OCI-LY7 (cell line): ENCODE results near the gene HSPA4. TPM values are rescaled to one million over a fixed set of nuclear protein-coding genes. Genes with fewer than 3 reads are reported as not detected.

Experiments used
- BruUV-seq: library from RNA; stranded (reverse); fragments of 400-500 nt; replicated peaks from 2 replicates; lab custom pipeline; 2021; lab: Mats Ljungman, UMichigan
- CTCF ChIA-PET: fragments of 300-600 bp; sonication (Branson Sonifier 250); formaldehyde crosslinking; loops from one replicate; lab custom pipeline; 2022; ENCODE audit warnings: antibody characterized with exemption; ENCODE audit not compliant: unreplicated experiment; lab: Charles Lee
- POLR2A ChIA-PET: fragments of 300-600 bp; sonication (Branson Sonifier 250); formaldehyde crosslinking; loops from one replicate; lab custom pipeline; 2022; ENCODE audit warnings: antibody characterized with exemption; lab: Charles Lee
- DNase-seq: peaks from one replicate; pipeline ENCODE4 v3.0.0-alpha.2; 2015; ENCODE audit warnings: low spot score
- H2AFZ ChIP-seq: fragments of 200-600 bp; sonication (generic), shearing (Covaris generic); 2 replicates; pipeline ENCODE4 v1.6.1; 2014; ENCODE audit warnings: mild to moderate bottlenecking, antibody characterized with exemption, low read length, moderate library complexity
- H3K27ac ChIP-seq: fragments of 200-600 bp; sonication (generic); 2 replicates; pipeline ENCODE4 v1.5.1; 2014; ENCODE audit warnings: mixed run types, low read depth, mild to moderate bottlenecking, moderate library complexity, low read length, inconsistent platforms; ENCODE audit not compliant: poor library complexity, severe bottlenecking
- H3K36me3 ChIP-seq: fragments of 200-600 bp; sonication (generic); 2 replicates; pipeline ENCODE4 v1.6.1; 2014; ENCODE audit warnings: mild to moderate bottlenecking, antibody characterized with exemption, low read length, moderate library complexity, mixed read lengths; ENCODE audit not compliant: insufficient read depth
- H3K4me1 ChIP-seq: fragments of 200-600 bp; sonication (generic); 2 replicates; pipeline ENCODE4 v1.5.1; 2014; ENCODE audit warnings: mild to moderate bottlenecking, low read length; ENCODE audit not compliant: insufficient read depth, poor library complexity, severe bottlenecking
- H3K4me2 ChIP-seq: fragments of 200-600 bp; sonication (generic); 2 replicates; pipeline ENCODE4 v1.6.1; 2014; ENCODE audit warnings: mild to moderate bottlenecking, low read length
- H3K4me3 ChIP-seq: fragments of 200-600 bp; sonication (generic); 2 replicates; pipeline ENCODE4 v1.5.1; 2014; ENCODE audit warnings: mild to moderate bottlenecking, low read depth, low read length; ENCODE audit not compliant: poor library complexity, severe bottlenecking
- H3K79me2 ChIP-seq: fragments of 200-600 bp; sonication (generic); 2 replicates; pipeline ENCODE4 v1.6.1; 2016; ENCODE audit warnings: low read depth, mild to moderate bottlenecking, low read length, moderate library complexity, mixed read lengths; ENCODE audit not compliant: insufficient read depth
- H3K9me2 ChIP-seq: fragments of 200-600 bp; sonication (generic); 2 replicates; pipeline ENCODE4 v1.6.1; 2016; ENCODE audit warnings: mild to moderate bottlenecking, low read length, mixed read lengths; ENCODE audit not compliant: insufficient read depth
- H3K9me3 ChIP-seq: fragments of 200-600 bp; sonication (generic); 2 replicates; pipeline ENCODE4 v1.6.1; 2014; ENCODE audit warnings: mild to moderate bottlenecking, mixed run types, low read length, mixed read lengths
- H4K20me1 ChIP-seq: fragments of 200-600 bp; sonication (generic); 2 replicates; pipeline ENCODE4 v1.6.1; 2014; ENCODE audit warnings: mild to moderate bottlenecking, antibody characterized with exemption, low read length, moderate library complexity, mixed read lengths; ENCODE audit not compliant: insufficient read depth
- EZH2phosphoT487 ChIP-seq: fragments of 200-600 bp; sonication (generic); IDR thresholded peaks from 2 replicates; pipeline ENCODE4 v1.6.1; 2018; ENCODE audit warnings: low read depth, borderline replicate concordance, mild to moderate bottlenecking, mixed run types, antibody characterized with exemption, low read length, moderate library complexity, mixed read lengths
- intact Hi-C: fragments of 100-400 bp; cut with micrococcal nuclease; formaldehyde crosslinking; loops from one replicate; pipeline ENCODE4 v1.10.0; 2022; ENCODE audit not compliant: unreplicated experiment
- total RNA-seq, 2 experiments: library from RNA; depleted of rRNA in 1 of 2; stranded (reverse); fragments of >200 nt in 1 of 2; shearing (Covaris generic) in 1 of 2; gene quantifications; 2 replicates each; pipeline ENCODE4 v1.2.3, GENCODE V29; 2014 to 2022
- TF ChIP-seq, protein P1 (sequence below): fragments of 200-600 bp; sonication (generic); conservative IDR thresholded peaks from 2 replicates; pipeline ENCODE4 v1.5.1; 2014; ENCODE audit warnings: mild to moderate bottlenecking, antibody characterized with exemption, low read length, moderate library complexity, mixed read lengths

Gene HSPA4
- total RNA-seq, 2 experiments from 2014 or later = 65.4 to 226 TPM

DNA sequence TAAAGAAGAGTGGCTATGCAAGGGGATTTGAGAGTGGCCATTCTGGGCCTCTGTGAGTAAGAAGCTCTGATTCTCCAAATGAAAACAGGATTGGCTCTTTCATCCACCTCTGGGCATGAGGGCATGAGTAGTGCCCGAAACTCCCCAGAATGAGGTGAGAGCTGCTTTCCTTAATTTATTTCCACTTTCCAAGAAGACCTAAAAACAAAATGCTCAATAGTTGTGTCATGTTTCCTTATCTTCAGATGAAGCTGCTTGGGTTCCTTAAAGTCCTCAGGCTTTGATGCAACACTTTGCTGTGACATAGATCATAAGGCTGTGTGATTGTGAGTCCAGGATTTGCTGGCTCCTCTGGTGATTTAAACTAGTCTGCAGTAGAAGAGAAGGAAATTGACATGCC, 22.4 kb upstream of the HSPA4 start:
- DNase-seq = no peak
- BruUV-seq = no TSS peak
- H3K4me2 ChIP-seq = 0 out of 2 replicates have a peak overlapping the region, but pooled peaks have one; percentile 18
- peaks cover 67% of the 10 kb centered on the region for H3K4me1 ChIP-seq
- ChIA-PET CTCF (no interaction called here), POLR2A (interaction anchor here (0.6 to 6.8 kb wide), 5 partner anchors 12 to 293 kb away, joined by 3 to 70 read pairs (median 4); partner anchors contain the start of genes HSPA4 and KIF3A)
- no peaks in the 10 kb centered on the region for H4K20me1 ChIP-seq
- H3K79me2 ChIP-seq = peaks cover 19% of the 10 kb centered on the region
- no peak for TF ChIP-seq EZH2phosphoT487
- TF ChIP-seq, protein P1, sequence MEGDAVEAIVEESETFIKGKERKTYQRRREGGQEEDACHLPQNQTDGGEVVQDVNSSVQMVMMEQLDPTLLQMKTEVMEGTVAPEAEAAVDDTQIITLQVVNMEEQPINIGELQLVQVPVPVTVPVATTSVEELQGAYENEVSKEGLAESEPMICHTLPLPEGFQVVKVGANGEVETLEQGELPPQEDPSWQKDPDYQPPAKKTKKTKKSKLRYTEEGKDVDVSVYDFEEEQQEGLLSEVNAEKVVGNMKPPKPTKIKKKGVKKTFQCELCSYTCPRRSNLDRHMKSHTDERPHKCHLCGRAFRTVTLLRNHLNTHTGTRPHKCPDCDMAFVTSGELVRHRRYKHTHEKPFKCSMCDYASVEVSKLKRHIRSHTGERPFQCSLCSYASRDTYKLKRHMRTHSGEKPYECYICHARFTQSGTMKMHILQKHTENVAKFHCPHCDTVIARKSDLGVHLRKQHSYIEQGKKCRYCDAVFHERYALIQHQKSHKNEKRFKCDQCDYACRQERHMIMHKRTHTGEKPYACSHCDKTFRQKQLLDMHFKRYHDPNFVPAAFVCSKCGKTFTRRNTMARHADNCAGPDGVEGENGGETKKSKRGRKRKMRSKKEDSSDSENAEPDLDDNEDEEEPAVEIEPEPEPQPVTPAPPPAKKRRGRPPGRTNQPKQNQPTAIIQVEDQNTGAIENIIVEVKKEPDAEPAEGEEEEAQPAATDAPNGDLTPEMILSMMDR = no peak
- no peaks in the 10 kb centered on the region for H3K9me2 ChIP-seq
- H2AFZ ChIP-seq = peak overlapping the region; percentile 76
- peak overlapping the region; percentile 39 for H3K27ac ChIP-seq
- peaks cover 2% of the 10 kb centered on the region for H3K36me3 ChIP-seq
- no peak overlapping the region for H3K4me3 ChIP-seq
- intact Hi-C loops = no loop called here
- H3K9me3 ChIP-seq = no peaks in the 10 kb centered on the region

DNA sequence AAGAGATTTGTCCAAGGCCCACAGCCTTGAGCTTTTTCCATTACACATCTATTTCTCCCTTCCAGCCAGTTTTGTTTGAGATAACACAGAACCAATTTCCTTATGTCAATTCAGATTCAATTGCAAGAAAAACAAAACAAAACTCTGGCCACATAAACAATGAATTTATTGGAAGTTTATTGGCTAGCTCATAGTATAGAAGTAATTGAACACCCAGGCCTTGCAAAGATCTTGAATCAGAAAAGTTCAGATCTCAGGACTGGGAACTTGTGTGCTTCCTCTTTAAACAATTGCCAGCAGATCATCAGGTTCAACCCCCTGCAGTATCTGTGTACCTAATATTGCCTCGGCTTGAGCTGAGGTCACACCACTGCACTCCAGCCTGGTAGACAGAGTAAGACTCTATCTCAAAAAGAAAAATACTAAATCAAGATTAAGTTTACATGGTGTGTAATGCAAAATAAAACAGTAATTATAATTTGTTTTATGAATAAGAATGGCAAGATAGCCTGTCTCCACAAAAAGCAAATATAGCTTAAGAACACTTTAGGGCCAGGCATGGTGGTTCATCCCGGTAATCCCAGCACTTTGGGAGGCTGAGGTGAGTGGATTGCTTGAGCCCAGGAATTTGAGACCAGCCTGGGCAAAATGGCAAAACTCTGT, 21.3 kb upstream of the HSPA4 start:
- Histone ChIP-seq H3K9me2 (no peaks in the 10 kb centered on the region), H3K27ac (peak overlapping the region; percentile 39), H3K9me3 (no peaks in the 10 kb centered on the region), H4K20me1 (no peaks in the 10 kb centered on the region), H3K79me2 (peaks cover 8% of the 10 kb centered on the region; the same call in 1 of the 2 replicates), H3K4me2 (peak overlapping the region; percentile 18), H3K4me1 (peaks cover 71% of the 10 kb centered on the region), H2AFZ (peak overlapping the region; percentile 76), H3K36me3 (no peaks in the 10 kb centered on the region), H3K4me3 (no peak overlapping the region)
- intact Hi-C loops = loop anchor here (5.0 kb wide), 2 partner anchors 77 to 2002 kb away; partner anchors contain the start of gene PITX1
- peak; percentile 42 for DNase-seq
- BruUV-seq = no TSS peak
- no peak for TF ChIP-seq EZH2phosphoT487
- TF ChIP-seq, protein P1 = no peak
- CTCF ChIA-PET = interaction anchor here (1.0 kb wide), 1 partner anchor 18 kb away, joined by 3 read pairs; no protein-coding TSS in a partner anchor
- POLR2A ChIA-PET = interaction anchor here (0.6 to 6.8 kb wide), 6 partner anchors 9 to 1643 kb away, joined by 4 to 70 read pairs (median 8); partner anchors contain the start of gene HSPA4
